WTC11 (cell line): ENCODE results near the gene NAV3.

Experiments used
- ATF6 ChIP-seq: sonication (generic); formaldehyde crosslinking; IDR thresholded peaks from 2 replicates; pipeline ENCODE4 v1.8.1; 2023; ENCODE audit warnings: mild to moderate bottlenecking, missing genetic modification reagents
- CDX4 ChIP-seq: fragments of 250-450 bp; sonication (Bioruptor Pico); IDR thresholded peaks from 2 replicates; pipeline ENCODE4 v1.9.0; 2021; ENCODE audit warnings: moderate library complexity, mild to moderate bottlenecking, inconsistent platforms, borderline replicate concordance
- CREB1 ChIP-seq: sonication (generic); formaldehyde crosslinking; IDR thresholded peaks from 2 replicates; pipeline ENCODE4 v1.8.0; 2023; ENCODE audit warnings: mild to moderate bottlenecking, missing genetic modification reagents
- CTCF ChIP-seq: fragments of 200-600 bp; IDR thresholded peaks from 2 replicates; pipeline ENCODE4 v1.8.0; 2022; ENCODE audit warnings: antibody characterized with exemption
- FOXJ3 ChIP-seq: sonication (generic); formaldehyde crosslinking; IDR thresholded peaks from 2 replicates; pipeline ENCODE4 v1.9.0; 2021; ENCODE audit warnings: missing genetic modification reagents, mild to moderate bottlenecking, borderline replicate concordance
- HMGXB4 ChIP-seq: sonication (generic); formaldehyde crosslinking; IDR thresholded peaks from 2 replicates; pipeline ENCODE4 v1.8.1; 2023; ENCODE audit warnings: mild to moderate bottlenecking, moderate library complexity, missing genetic modification reagents
- JUN ChIP-seq: sonication (generic); formaldehyde crosslinking; IDR thresholded peaks from 2 replicates; pipeline ENCODE4 v1.8.0; 2023; ENCODE audit warnings: mild to moderate bottlenecking, missing genetic modification reagents
- KAT7 ChIP-seq: sonication (generic); formaldehyde crosslinking; IDR thresholded peaks from 2 replicates; pipeline ENCODE4 v1.8.1; 2023; ENCODE audit warnings: missing genetic modification reagents, mild to moderate bottlenecking, borderline replicate concordance
- NFATC4 ChIP-seq: fragments of 250-450 bp; sonication (Bioruptor Pico); IDR thresholded peaks from 2 replicates; pipeline ENCODE4 v1.9.0; 2021; ENCODE audit warnings: mild to moderate bottlenecking
- NFYB ChIP-seq: sonication (generic); formaldehyde crosslinking; conservative IDR thresholded peaks from 2 replicates; pipeline ENCODE4 v1.8.0; 2022; ENCODE audit warnings: low read depth, missing genetic modification reagents
- TCF7 ChIP-seq: sonication (generic); formaldehyde crosslinking; IDR thresholded peaks from 2 replicates; pipeline ENCODE4 v1.8.0; 2022; ENCODE audit warnings: mild to moderate bottlenecking, low read depth, missing genetic modification reagents, moderate library complexity
- TEAD4 ChIP-seq: sonication (generic); formaldehyde crosslinking; IDR thresholded peaks from 2 replicates; pipeline ENCODE4 v1.8.0; 2022; ENCODE audit warnings: mild to moderate bottlenecking, missing genetic modification reagents
- USF2 ChIP-seq: sonication (generic); formaldehyde crosslinking; IDR thresholded peaks from 2 replicates; pipeline ENCODE4 v1.8.1; 2023; ENCODE audit warnings: mild to moderate bottlenecking, missing genetic modification reagents, moderate library complexity
- ZNF317 ChIP-seq: sonication (generic); formaldehyde crosslinking; IDR thresholded peaks from 2 replicates; pipeline ENCODE4 v1.8.1; 2023; ENCODE audit warnings: low read depth, mild to moderate bottlenecking, moderate library complexity, missing genetic modification reagents, borderline replicate concordance

- TF ChIP-seq CTCF (no peak), CREB1 (CRISPR knock-in tag) (no peak), CDX4 (no peak), HMGXB4 (CRISPR knock-in tag) (no peak), JUN (CRISPR knock-in tag) (no peak), ATF6 (CRISPR knock-in tag) (no peak), NFYB (CRISPR knock-in tag) (no peak), TCF7 (CRISPR knock-in tag) (no peak), NFATC4 (CRISPR knock-in tag) (no peak), ZNF317 (CRISPR knock-in tag) (no peak), KAT7 (CRISPR knock-in tag) (no peak), TEAD4 (CRISPR knock-in tag) (no peak), FOXJ3 (CRISPR knock-in tag) (no peak), USF2 (no peak)
Measured at GRCh38 chr12:77992760-77993159, 162.1 kb downstream of the NAV3 start.
